Activated T-helper 1 cell treated with anti-CD3 and anti-CD28 coated beads, Interleukin-12 subunit alpha, Interleukin-12 subunit beta, Interleukin-2, Interleukin-4 antibody, amounts not matched to agents 30 ng/mL and 10 ng/mL and 1 ng/mL, durations not matched to agents 14 hours and 24 hours and 36 hours (primary cell): ENCODE results near the gene TDRD9. TPM values are rescaled to one million over a fixed set of nuclear protein-coding genes. Genes with fewer than 3 reads are reported as not detected.

Experiments used
- DNase-seq: peaks from one replicate; pipeline ENCODE4 v3.0.0; 2021; ENCODE audit warnings: low spot score
- H3K27ac Mint-ChIP-seq: one replicate; pipeline ENCODE4 v1.8.0; 2021; ENCODE audit warnings: mild to moderate bottlenecking, mixed read lengths
- H3K27me3 Mint-ChIP-seq: one replicate; pipeline ENCODE4 v1.8.0; 2022; ENCODE audit warnings: mild to moderate bottlenecking, moderate library complexity, mixed read lengths; ENCODE audit not compliant: insufficient read depth
- H3K36me3 Mint-ChIP-seq: one replicate; pipeline ENCODE4 v1.8.0; 2021; ENCODE audit warnings: low read depth, mixed read lengths
- H3K4me1 Mint-ChIP-seq: one replicate; pipeline ENCODE4 v1.8.0; 2021; ENCODE audit warnings: low read depth, mixed read lengths
- H3K4me3 Mint-ChIP-seq: one replicate; pipeline ENCODE4 v1.8.0; 2021; ENCODE audit warnings: mild to moderate bottlenecking, moderate library complexity, mixed read lengths
- H3K9me3 Mint-ChIP-seq: one replicate; pipeline ENCODE4 v1.8.0; 2021; ENCODE audit warnings: mixed read lengths
- intact Hi-C: fragments of 100-400 bp; cut with micrococcal nuclease; formaldehyde crosslinking; loops from one replicate; pipeline ENCODE4 v1.15.1; 2024
- total RNA-seq: library from RNA; stranded (reverse); gene quantifications from 2 replicates; pipeline ENCODE4 v1.2.3, GENCODE V29; 2022

The TDRD9 gene
- not detected in 2 replicates for total RNA-seq

DNA sequence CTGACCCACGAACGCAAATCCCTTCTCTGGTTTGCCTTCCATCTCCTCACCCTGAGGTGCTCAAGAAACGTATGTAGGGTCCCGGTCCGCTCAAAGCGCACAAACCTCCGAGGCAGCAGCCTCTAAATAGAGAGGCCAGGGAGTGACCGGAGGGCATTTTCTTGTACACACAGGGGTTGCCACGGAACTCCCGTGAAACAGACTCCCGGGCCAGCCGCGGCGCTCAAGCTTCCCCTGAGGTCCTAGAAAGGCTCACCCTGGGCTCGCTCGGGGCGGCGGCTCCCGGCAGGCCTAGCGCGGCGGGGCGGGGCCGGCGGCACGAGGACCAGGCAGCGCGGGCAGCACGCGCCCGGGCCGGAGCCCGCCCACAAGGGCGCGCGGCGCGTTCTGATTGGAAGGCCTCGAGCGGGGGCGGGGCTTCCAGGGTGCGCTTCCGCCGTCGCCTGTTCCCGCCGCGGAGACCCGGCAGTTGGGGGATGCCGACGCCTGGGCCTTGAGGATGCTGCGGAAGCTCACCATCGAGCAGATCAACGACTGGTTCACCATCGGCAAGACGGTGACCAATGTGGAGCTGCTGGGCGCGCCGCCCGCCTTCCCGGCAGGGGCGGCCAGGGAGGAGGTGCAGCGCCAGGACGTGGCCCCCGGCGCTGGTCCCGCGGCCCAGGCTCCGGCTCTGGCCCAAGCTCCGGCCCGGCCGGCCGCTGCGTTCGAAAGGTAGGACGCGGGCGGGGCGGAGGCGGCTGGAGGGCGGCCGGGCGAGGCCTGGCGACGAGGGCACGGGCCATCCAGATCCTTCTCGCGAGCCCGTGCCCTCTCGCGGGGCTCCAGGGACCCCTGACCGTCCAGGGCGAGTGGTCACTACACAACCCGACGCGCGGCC is at the start of gene TDRD9:
Gene TDRD9, plus strand, starts transcription at position 446 of the 880 bp plus-strand sequence. Its CDS starts 54 bp downstream, at position 500.
- Mint-ChIP-seq H3K9me3 (no peaks in the 10 kb centered on the region), H3K27ac (no peak within 1 kb of the TSS), H3K36me3 (no peaks in the 10 kb centered on the region), H3K27me3 (peaks cover 15% of the 10 kb centered on the region), H3K4me3 (no peak within 1 kb of the TSS), H3K4me1 (no peaks in the 10 kb centered on the region)
- intact Hi-C loops: no loop called here
- DNase-seq: no peak

GRCh38 chr14:103879118-103879569 is 49.1 kb upstream of the TDRD9 start:
- Mint-ChIP-seq H3K27me3 (peaks cover 2% of the 10 kb centered on the region), H3K36me3 (no peaks in the 10 kb centered on the region), H3K9me3 (no peaks in the 10 kb centered on the region), H3K4me3 (no peak overlapping the region), H3K27ac (no peak overlapping the region), H3K4me1 (peaks cover 5% of the 10 kb centered on the region)
- intact Hi-C loops: no loop called here
- no peak for DNase-seq

DNA sequence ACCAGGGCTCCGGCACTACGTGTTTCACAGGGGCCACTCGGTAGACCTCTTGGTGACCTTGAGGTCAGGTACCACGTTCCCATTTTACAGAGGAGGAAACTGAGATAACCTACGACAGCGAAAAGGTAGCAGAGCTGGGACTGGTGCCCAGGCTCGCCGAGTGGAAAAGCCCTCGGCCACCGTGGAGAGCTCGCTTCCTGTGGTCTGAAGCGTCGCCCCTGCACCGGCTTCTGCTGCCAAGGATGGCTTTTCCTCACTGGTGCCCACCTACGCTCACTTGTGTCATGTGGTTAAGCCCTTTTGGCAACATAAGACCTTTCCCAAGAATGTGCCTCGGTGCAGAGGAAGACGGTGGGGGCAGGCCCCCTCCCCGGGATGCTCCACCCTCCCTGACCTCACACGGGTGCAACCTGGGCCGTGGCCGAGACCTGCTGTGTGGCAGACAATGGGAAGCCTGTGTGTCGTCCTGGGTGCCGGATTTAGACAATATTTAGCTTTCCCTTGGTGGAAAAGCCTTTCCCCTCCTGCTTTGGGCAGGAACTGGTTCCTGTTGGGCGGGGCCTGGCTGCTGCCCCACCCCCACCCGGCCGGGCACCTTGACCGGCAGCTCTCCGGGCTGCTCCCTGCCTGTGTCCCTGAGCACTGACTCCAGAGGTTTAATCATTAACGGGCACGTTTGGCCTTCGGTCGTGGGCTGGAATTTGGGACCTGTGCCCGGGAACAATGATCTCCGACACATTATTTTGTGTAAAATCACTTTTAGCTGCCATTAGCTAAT is 48.5 kb upstream of the TDRD9 start:
- peak overlapping the region; percentile 51 for H3K4me3 Mint-ChIP-seq
- H3K27me3 Mint-ChIP-seq: peaks cover 2% of the 10 kb centered on the region
- intact Hi-C loops: no loop called here
- H3K4me1 Mint-ChIP-seq: peaks cover 5% of the 10 kb centered on the region
- no peaks in the 10 kb centered on the region for H3K9me3 Mint-ChIP-seq
- DNase-seq: no peak
- no peak overlapping the region for H3K27ac Mint-ChIP-seq
- H3K36me3 Mint-ChIP-seq: no peaks in the 10 kb centered on the region

DNA sequence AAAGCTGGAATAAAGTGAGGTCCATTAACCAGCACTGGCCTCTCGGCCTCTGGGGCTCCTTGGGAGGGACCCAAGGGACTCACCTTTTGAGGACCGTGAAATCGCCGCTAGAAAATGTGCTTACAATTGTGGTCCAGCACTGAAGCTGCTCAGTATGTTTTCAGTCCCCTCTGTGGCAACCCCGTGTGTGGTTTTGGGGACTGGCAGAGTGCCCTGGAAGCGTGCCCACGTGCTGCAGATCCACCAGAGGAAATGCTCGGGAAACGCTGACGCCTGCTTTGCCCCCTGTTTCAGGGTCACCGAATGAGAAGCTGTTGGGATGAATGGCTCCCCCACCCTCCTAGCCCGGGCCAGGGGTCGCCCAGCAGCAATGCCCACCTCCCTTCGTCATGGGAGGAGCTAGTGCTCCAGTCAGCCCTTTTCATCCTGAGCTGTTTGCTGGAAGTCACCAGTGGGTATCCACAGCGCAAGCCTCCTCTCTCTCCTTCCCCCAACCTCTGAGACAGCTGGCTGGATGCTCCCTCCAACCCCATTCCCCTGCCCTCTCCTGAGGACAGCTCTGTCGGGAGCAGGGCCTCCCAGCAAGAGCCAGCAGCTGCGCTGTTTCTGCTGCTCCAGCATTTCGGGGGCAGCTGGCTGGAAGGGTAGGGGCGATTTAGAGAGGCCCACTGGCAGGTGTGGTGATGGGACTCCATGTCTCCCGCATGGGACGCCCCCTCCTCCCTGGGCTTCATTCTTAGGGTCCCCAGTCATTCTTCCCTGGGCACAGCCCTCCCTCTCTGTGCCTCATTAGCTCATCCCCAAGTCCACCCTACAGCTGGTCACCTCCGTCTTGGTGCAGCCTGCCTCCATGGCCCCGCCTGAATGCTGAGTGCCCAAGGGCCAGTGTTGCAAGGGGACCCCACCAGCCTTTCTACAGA is 47.6 kb upstream of the TDRD9 start:
- intact Hi-C loops: no loop called here
- no peaks in the 10 kb centered on the region for H3K9me3 Mint-ChIP-seq
- peaks cover 5% of the 10 kb centered on the region for H3K4me1 Mint-ChIP-seq
- no peak for DNase-seq
- H3K4me3 Mint-ChIP-seq: peak overlapping the region; percentile 42
- H3K27ac Mint-ChIP-seq: no peak overlapping the region
- H3K36me3 Mint-ChIP-seq: no peaks in the 10 kb centered on the region
- H3K27me3 Mint-ChIP-seq: peaks cover 2% of the 10 kb centered on the region

DNA sequence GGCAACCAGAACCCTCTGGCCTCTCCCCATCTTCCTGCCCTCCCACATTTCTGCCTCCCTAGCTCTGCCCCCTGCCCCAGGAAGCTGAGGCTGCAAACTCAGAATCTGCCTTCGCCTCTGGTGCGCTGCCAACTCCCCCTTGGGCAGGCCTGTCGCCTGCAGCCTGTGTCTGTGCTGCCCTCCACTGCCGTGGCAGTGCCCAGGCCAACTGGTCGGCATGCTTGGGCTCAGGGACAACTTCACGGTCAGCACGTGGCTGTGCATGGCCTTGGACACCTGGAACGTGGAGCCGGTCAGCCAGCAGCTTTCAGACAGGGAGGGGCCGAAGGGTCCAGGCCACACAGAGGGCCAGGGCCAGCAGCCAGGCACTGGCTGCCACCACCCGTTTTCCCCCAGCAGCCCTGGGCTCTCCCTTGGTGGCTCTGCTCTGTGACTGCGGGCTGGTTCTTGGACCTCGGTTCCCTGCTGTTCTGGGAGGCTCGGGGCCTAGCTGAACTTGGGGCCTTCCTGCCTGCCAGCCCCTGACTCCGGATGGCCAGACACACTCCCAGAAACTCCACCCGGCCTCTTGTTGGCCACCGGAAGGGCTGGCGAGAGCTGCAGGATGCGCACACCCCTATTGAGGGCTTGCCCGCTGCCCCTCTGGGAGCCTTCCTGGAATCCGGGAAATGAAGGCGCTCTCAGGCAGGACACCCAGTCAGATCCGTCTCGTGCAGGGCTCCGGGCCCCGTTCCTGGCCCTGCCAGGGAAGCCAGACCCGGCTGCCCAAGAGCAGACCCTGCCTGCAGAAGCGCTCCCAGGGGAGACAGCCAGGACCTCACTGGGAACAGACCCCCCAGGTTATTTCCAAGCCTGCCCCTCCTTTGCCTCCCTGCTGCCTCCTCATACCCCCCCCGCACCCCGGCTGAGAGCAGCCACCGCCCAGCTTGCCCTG is 46.7 kb upstream of the TDRD9 start:
- Mint-ChIP-seq H3K4me1 (peaks cover 5% of the 10 kb centered on the region), H3K4me3 (no peak overlapping the region), H3K9me3 (no peaks in the 10 kb centered on the region), H3K36me3 (no peaks in the 10 kb centered on the region), H3K27ac (no peak overlapping the region), H3K27me3 (peaks cover 2% of the 10 kb centered on the region)
- no peak for DNase-seq
- intact Hi-C loops: no loop called here

DNA sequence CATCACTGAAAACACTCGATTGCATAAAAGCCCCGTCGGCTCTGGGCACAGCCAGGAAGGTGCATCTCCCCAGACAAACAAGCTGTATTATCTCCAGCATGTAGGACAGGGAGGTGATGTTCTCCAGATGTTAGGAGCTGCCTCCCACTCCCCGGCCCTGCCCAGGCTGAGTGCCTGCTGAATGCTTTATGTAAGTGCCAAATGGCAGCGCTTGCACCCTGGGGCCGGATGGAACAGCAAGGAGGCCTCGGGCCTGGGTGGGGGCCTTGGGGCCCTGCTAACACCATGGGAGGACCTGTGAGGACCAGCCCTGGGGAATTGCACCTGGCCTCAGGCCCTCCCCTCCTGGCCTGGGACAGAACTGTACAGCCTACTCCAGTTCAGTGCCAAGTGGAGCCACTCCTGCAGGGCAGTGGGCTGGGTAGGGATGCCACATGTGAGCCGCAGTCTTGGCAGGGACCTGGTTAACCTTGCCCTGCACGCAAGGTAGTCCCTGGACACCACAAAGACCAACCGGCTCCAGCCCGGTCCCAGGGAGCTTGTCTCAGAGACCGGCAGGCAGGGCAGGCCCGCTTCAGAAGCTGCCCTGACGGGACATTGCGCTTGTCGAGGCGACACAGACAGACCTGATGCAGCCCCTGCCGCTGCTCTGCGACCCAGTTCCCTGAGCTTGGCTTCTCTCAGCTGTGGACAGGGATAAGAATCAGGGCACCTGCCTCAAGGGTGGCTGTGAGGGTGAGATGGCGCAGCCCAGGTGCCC is 45.6 kb upstream of the TDRD9 start:
- H3K9me3 Mint-ChIP-seq: no peaks in the 10 kb centered on the region
- peaks cover 5% of the 10 kb centered on the region for H3K4me1 Mint-ChIP-seq
- peaks cover 2% of the 10 kb centered on the region for H3K27me3 Mint-ChIP-seq
- intact Hi-C loops: no loop called here
- no peak overlapping the region for H3K27ac Mint-ChIP-seq
- H3K36me3 Mint-ChIP-seq: no peaks in the 10 kb centered on the region
- H3K4me3 Mint-ChIP-seq: no peak overlapping the region
- no peak for DNase-seq

DNA sequence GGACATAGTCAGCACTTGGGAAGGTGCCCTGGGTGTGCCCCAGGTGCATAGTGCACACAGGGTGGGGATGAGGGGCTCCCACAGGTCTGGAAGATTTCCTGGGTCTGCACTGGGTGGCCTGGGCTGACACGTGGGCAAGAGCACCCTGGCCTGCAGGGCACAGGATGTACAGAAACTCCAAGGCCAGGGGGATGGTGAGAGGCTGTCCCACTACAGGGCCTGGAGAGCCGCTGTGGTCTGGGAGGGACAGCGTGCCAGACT is 45.1 kb upstream of the TDRD9 start:
- Mint-ChIP-seq H3K36me3 (no peaks in the 10 kb centered on the region), H3K27ac (no peak overlapping the region), H3K27me3 (peaks cover 2% of the 10 kb centered on the region), H3K4me3 (no peak overlapping the region), H3K4me1 (peaks cover 5% of the 10 kb centered on the region), H3K9me3 (no peaks in the 10 kb centered on the region)
- DNase-seq: no peak
- intact Hi-C loops: no loop called here

GRCh38 chr14:103884854-103885253 is 43.4 kb upstream of the TDRD9 start:
- no peaks in the 10 kb centered on the region for H3K36me3 Mint-ChIP-seq
- H3K9me3 Mint-ChIP-seq: no peaks in the 10 kb centered on the region
- H3K27me3 Mint-ChIP-seq: peaks cover 2% of the 10 kb centered on the region
- intact Hi-C loops: no loop called here
- H3K4me3 Mint-ChIP-seq: no peak overlapping the region
- H3K4me1 Mint-ChIP-seq: no peaks in the 10 kb centered on the region
- no peak overlapping the region for H3K27ac Mint-ChIP-seq
- no peak for DNase-seq

GRCh38 chr14:103885509-103885932 is 42.7 kb upstream of the TDRD9 start:
- no peak for DNase-seq
- H3K9me3 Mint-ChIP-seq: no peaks in the 10 kb centered on the region
- no peaks in the 10 kb centered on the region for H3K36me3 Mint-ChIP-seq
- intact Hi-C loops: no loop called here
- H3K27me3 Mint-ChIP-seq: peaks cover 2% of the 10 kb centered on the region
- no peaks in the 10 kb centered on the region for H3K4me1 Mint-ChIP-seq
- H3K4me3 Mint-ChIP-seq: no peak overlapping the region
- H3K27ac Mint-ChIP-seq: no peak overlapping the region

DNA sequence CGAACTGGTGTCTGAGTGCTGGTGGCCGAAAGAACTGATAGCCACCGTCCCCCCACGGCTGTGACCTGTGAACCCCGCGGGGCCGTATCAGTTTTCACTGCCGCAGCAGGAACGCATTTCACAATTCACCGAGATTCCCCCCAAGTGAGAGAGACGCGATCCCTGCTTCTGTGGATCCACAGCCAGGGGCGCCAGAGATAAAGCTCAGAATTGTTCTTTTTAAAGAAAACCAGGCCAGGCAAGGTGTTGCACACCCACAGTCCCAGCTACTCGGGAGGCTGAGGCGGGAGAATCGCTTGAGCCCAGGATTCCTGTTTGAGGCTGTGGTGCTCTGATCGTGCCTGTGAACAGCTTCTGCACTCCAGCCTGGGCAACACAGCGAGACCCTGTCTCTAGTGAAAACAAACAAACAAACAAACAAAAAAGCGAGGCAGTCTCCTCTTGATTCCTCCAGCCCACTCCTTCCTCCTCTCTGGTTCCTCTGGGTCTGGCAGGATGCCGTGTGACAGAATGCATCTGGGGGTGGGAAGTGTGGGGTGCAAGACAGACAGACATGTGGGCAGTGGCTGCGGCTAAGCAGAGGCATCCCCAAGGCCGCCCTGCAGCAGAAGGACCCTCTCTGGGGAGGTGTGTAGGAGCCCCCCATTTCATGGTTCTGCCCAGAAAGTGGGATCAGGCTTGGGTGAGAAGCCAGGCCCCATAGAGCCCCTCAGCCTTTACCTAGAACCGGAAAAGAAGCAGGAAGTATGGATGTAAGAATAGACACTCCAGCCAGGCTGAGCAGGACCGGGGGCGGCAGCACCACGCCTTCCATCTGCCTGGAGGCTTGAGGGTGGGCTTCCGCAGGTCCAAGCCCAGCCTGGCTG is 41.7 kb upstream of the TDRD9 start:
- no peaks in the 10 kb centered on the region for H3K36me3 Mint-ChIP-seq
- no peak overlapping the region for H3K4me3 Mint-ChIP-seq

DNA sequence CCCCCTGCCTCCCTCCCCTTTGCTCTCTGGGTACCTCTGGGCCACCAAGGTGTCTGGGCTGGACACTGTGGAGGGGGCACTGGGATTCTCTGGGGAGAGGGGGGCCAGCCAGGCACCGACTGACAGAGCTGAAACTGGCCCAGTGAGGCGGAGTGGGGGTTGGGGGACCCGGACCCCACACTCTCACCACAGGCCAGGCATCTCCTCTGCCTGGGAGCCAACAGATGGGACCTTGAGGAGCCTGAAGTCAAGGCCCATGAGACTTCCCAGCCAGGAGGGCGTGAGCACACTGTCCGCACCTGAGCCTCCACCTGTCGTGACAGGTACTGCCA is 41.1 kb upstream of the TDRD9 start:
- Mint-ChIP-seq H3K9me3 (no peaks in the 10 kb centered on the region), H3K36me3 (no peaks in the 10 kb centered on the region), H3K27me3 (peaks cover 1% of the 10 kb centered on the region), H3K4me3 (no peak overlapping the region), H3K4me1 (no peaks in the 10 kb centered on the region), H3K27ac (no peak overlapping the region)
- no peak for DNase-seq
- intact Hi-C loops: no loop called here

More for the DNA sequence above, 41.7 kb upstream of the TDRD9 start:
- Mint-ChIP-seq H3K27me3 (peaks cover 2% of the 10 kb centered on the region), H3K27ac (no peak overlapping the region), H3K9me3 (no peaks in the 10 kb centered on the region), H3K4me1 (no peaks in the 10 kb centered on the region)
- DNase-seq: no peak
- intact Hi-C loops: no loop called here
